PFSK-1 (cell line): ENCODE data around the gene DUSP8.

Experiments
- FOXP2 ChIP-seq: optimal IDR thresholded peaks from 2 replicates; pipeline ENCODE3; 2011; ENCODE audit warnings: borderline replicate concordance, control low read depth, inconsistent platforms; ENCODE audit not compliant: insufficient read depth; ENCODE audit errors: extremely low read length, extremely low read depth
- POLR2AphosphoS5 ChIP-seq: IDR thresholded peaks from 2 replicates; pipeline ENCODE4 v1.6.1; 2012; ENCODE audit warnings: low read depth, mild to moderate bottlenecking, control low read depth, low read length, moderate library complexity
- SIN3A ChIP-seq: IDR thresholded peaks from 2 replicates; pipeline ENCODE4 v1.6.1; 2012; ENCODE audit warnings: mild to moderate bottlenecking, low read length, moderate library complexity, borderline replicate concordance; ENCODE audit not compliant: insufficient read depth
- TAF1 ChIP-seq: IDR thresholded peaks from 2 replicates; pipeline ENCODE4 v1.6.1; 2012; ENCODE audit warnings: low read length, control low read depth, borderline replicate concordance; ENCODE audit not compliant: insufficient read depth
- TF ChIP-seq, protein P1 (sequence below), 2 experiments: IDR thresholded peaks; 2 replicates each; pipeline versions ENCODE4 v1.6.1 to v1.8.0; 2011 to 2012; ENCODE audit warnings: low read depth in 2 of 2, low read length in 2 of 2, control low read depth in 1 of 2, inconsistent platforms in 1 of 2, mild to moderate bottlenecking in 1 of 2, moderate library complexity in 1 of 2; ENCODE audit not compliant: insufficient read depth in 1 of 2

DUSP8 gene

DNA sequence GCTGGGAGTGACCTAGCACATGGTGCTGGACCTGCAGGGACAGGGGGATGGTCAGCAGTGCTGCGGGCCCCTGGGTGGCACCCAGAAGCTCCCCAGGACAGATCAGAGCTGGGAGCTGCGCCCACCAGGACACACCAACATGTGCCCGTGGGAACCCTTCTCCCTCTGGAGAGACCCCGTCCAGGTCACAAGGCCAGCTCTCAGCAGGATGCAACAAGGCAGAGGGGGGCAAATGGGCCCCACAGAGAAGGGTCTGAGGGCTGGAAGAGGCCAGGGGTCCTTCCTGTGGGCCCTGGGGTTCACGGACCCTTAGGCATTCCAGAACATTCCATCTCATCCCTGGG lies 6.2 kb downstream of the DUSP8 start:
- TF ChIP-seq, protein P1, sequence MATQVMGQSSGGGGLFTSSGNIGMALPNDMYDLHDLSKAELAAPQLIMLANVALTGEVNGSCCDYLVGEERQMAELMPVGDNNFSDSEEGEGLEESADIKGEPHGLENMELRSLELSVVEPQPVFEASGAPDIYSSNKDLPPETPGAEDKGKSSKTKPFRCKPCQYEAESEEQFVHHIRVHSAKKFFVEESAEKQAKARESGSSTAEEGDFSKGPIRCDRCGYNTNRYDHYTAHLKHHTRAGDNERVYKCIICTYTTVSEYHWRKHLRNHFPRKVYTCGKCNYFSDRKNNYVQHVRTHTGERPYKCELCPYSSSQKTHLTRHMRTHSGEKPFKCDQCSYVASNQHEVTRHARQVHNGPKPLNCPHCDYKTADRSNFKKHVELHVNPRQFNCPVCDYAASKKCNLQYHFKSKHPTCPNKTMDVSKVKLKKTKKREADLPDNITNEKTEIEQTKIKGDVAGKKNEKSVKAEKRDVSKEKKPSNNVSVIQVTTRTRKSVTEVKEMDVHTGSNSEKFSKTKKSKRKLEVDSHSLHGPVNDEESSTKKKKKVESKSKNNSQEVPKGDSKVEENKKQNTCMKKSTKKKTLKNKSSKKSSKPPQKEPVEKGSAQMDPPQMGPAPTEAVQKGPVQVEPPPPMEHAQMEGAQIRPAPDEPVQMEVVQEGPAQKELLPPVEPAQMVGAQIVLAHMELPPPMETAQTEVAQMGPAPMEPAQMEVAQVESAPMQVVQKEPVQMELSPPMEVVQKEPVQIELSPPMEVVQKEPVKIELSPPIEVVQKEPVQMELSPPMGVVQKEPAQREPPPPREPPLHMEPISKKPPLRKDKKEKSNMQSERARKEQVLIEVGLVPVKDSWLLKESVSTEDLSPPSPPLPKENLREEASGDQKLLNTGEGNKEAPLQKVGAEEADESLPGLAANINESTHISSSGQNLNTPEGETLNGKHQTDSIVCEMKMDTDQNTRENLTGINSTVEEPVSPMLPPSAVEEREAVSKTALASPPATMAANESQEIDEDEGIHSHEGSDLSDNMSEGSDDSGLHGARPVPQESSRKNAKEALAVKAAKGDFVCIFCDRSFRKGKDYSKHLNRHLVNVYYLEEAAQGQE (IDR thresholded peaks at IDR 0.05; ENCODE audit: insufficient read depth in 1 of 2, low read depth in 2 of 2, low read length in 2 of 2) = no peak
- TF ChIP-seq FOXP2 = no peak
- no peak for TF ChIP-seq POLR2AphosphoS5

DNA sequence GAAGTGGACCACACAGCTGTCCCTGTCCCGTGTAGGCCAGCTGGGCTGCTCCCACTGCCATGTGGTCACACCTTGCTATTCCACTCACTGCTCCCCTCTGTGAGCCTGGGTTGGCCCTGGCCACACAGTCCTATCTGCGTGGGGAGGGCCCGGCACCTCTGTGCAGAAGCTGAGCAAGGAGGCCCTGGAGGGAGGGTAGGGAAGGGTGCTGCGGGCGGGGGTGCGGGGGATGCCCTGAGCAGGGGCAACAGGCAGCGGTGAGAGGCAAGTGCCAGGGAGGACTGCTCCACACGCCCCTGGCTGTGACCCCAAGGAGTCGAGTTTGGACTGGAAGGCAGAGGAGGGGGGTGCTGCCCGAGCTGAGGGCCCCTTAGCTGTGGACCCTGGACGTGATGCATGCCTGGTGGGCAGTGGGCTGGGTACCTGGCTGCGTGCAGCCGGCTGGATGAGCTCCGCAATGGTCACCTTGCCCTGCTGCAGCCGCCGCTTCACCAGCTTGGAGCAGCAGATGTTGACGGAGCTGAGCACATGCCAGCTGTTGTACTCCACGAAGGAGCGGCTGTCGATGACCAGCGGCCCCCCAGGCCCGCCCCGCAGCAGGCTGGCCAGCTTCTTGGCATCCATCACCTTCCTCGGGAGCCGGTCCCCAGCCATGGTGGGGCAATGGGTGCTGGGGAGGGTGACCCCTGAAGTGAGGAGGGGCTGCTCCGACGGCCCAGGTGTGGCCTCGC lies 6.7 kb downstream of the DUSP8 start:
- no peak for TF ChIP-seq TAF1
- TF ChIP-seq, protein P1 (IDR thresholded peaks at IDR 0.05; ENCODE audit: insufficient read depth in 1 of 2, low read depth in 2 of 2, low read length in 2 of 2) = no peak
- no peak for TF ChIP-seq SIN3A
- no peak for TF ChIP-seq FOXP2
- TF ChIP-seq POLR2AphosphoS5 = no peak

- TF ChIP-seq, protein P1 (IDR thresholded peaks at IDR 0.05; ENCODE audit: insufficient read depth in 1 of 2, low read depth in 2 of 2, low read length in 2 of 2) = no peak
- TF ChIP-seq POLR2AphosphoS5 (no peak), SIN3A (no peak), TAF1 (no peak), FOXP2 (no peak)
Measured at GRCh38 chr11:1564535-1565172, 7.4 kb downstream of the DUSP8 start.

DNA sequence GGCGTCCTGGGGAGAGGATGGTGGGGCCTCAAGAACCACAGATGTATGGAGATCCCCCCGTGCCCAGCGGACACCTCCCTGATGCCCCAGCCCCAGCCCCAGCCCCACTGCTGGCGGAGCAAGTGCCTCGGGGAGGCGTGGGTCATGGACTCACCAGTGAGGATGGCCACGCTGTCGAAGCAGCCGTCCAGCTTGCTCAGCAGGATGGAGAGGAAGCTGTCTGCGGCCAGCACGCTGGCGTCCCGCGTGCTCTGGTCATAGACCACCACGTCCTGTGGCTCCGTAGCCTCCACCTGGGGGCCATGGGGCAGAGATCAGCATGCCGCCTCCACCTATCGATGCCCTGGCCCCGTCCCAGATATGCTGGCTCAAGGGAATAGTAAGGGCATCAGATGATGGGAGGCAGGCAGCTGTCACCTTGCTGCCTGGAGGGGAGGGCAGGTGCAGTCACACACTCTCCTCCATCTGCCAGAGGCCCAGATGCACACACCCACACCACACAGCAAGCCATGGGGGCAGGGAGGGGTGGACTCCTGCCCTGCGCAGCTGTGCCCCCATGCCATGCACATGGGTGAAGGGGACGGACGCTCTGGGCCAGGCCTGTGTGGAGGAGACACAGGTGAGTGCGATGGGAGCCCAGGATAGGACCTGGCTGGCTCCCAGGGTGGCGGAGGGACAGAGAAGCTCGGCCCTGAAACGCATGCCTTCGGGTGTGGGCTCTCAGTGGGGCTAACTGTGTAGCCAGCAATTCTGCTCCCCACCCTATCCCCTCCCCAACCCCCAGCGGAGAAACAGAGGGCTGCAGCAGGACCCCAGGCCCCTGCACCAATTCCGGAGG lies 8.2 kb downstream of the DUSP8 start:
- TF ChIP-seq TAF1 (no peak), FOXP2 (no peak), POLR2AphosphoS5 (no peak), SIN3A (no peak)
- TF ChIP-seq, protein P1 (IDR thresholded peaks at IDR 0.05; ENCODE audit: insufficient read depth in 1 of 2, low read depth in 2 of 2, low read length in 2 of 2) = no peak
